Superior temporal gyrus (tissue), 1 donor: ENCODE results near the gene NCBP2L.

Experiments
- DNase-seq: peaks from one replicate; pipeline ENCODE4 v3.0.0-alpha.2; 2016; ENCODE audit errors: extremely low spot score

Gene NCBP2L

GRCh38 chrX:107752714-107753113 lies 24.8 kb upstream of the NCBP2L start:
- DNase-seq, result no peak

GRCh38 chrX:107753187-107753586 lies 24.3 kb upstream of the NCBP2L start:
- no peak for DNase-seq

GRCh38 chrX:107755721-107756120 lies 21.8 kb upstream of the NCBP2L start:
- no peak for DNase-seq

GRCh38 chrX:107758231-107758766 lies 19.2 kb upstream of the NCBP2L start:
- DNase-seq, result no peak

- no peak for DNase-seq
Measured at GRCh38 chrX:107760304-107761077, 17.0 kb upstream of the NCBP2L start.

- no peak for DNase-seq
Measured at GRCh38 chrX:107763647-107764046, 13.9 kb upstream of the NCBP2L start.

DNA sequence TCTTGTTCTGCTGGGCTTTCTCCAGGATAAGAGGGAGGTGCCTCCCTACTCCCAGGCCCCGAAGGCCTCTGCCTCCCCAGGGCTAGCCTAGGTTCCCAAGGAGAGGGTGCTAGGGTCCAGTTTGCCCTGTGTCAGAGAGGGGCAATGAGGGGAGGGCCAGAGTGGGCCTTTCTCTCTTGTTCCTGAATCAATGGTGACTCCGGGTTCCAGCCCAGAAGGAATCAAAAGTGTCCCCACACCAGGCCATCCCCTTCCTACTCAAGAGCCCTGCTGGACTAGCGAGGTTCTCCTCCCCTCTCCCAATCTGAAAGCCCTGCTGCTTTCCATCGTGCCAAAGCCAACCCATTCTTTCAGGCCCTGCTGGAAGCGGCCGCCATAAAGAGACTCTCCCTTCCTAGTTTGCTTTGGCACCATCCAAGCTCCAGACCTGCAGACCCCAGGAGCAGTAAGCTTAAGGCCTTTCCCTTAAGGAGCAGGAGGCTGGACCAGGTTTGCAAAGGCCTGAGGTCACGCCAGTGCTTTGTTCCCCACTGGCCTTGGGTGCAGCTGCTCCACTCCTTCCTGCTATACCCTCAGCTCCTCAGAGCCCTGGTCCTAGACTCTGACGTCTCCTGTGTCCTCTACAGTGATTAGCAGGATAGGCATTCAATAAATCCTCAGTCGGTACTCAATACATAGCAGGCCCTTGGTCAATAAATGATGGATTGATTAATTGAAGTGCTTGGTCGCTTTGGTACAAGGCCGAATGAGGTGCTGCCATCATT lies 12.5 kb upstream of the NCBP2L start:
- DNase-seq, result no peak

DNA sequence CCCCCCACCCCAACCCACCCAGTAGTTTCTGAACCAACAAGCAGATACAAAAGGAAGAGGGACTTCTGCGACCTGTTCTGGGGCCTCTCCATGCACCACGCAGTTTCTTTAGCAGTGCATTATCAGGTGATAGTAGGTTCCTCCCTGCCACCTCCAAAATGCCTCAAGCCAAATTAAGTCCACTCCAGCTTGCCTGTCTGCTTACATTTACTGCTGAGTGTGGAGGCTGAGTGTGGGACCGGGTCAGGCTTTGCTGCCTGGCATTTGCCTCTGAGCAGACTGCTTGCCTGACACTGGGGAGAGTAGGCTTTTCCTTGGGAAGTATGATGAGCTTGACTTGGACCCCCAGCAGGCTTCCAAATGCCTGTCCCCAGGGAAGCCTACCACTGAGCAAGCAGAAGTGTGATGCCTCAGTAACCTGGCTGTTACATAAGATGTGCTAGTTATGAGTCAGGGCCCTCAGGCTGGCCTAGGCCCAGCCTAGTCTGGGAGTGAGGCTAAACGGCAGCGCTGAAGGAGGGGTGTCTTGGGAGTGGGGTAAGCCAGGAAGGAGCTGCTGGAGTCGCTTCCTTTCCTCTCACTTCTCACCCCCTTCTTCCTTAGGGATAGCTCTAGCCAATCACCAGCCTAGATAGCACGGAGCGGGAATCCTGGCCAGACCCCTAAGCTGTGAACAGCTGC lies 10.9 kb upstream of the NCBP2L start:
- no peak for DNase-seq

DNA sequence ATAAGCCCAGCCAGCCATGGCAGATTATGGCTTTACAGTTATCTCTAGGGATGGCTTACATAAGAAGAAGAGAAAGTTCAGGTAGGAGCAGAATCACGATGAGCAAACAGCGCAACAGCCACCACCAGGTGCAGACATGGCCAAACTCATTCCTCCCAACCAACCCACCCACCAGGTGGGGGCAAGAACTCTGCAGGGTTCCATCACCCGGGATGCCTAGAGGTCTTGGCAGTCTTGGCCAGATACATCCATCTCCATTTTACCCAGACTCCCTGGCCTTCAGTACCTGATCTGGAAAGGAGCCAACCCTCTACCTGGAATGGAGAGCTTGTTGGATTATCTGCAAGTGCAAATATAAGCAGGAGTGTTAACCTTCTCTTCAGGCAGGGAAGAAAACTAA lies 9.5 kb upstream of the NCBP2L start:
- no peak for DNase-seq

DNA sequence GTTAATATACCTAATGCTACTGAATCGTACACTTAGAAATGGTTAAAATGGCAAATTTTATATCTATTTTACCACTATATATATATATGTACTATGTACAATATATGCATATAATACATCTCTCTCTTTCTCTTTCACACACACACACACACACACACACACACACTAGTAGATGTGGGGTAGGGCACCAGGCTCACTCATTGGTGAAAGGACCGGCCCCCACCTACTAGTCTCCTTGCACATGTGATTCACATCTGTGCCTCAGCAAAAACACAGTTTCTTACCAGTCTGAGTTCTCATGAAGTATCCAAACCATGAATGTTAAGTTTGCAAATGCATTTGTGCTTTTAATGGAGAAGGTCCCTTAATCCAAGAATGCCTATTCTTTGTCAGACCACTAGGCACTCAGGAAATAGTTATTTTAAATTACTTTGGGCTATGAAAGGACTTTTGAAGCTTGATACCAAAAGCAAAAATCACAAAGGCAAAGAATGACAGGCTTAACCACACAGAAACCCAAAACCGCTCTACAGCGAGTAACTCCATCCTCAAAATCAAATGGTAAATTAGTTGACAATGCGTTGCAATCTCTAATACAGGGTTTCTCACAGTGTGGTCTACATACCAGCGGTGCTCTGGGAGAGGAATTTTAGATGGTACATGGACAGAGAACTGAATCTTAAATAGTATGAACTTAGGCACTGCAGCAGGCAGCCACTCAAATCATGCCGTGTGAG lies 7.8 kb upstream of the NCBP2L start:
- no peak for DNase-seq

- DNase-seq, result peak; percentile 42
Measured at GRCh38 chrX:107773206-107773605, 4.3 kb upstream of the NCBP2L start.

- peak; percentile 17 for DNase-seq
Measured at GRCh38 chrX:107773906-107774435, 3.6 kb upstream of the NCBP2L start.

- DNase-seq, result no peak
Measured at GRCh38 chrX:107775000-107775733, 2.4 kb upstream of the NCBP2L start.

DNA sequence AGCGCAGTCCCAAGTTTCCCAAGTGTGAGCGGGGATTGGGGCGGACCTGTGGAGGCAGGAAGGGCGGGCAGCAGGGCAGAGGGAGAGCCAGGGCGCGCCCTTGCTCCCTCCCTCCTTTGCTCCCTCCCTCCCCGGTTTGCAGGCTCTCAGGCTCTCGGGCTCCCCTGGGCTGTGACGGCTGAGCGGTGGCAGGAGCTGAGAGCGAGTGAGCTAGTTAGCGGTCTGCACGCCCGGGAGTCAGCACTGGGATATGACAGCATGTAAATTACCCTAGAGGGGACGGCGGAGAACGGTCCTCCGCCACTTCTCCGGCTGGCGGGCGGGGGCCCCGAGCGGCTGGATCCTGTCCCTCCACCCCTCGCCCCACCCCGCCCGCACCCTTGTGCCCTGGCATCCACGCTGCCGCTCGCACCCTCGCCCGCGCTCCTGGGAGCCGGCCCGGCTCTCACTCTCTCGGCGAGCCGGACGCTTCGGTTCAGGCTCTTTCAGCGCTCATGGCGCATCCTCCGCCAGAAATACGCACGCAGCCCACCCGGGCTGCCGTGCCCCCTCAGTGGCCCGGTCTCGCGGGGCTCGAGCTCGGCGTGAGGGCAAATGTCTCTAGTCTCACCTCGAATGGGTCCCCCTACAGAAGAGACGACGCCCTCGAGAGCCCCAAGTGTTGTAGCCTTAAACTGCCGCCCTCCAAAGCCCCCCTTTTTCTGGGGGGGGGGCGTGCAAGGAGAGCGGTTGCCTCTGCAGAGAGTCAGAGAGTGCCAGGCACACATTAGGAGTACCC lies 1.6 kb upstream of the NCBP2L start, which contains the start of gene TSC22D3:
TSS of gene TSC22D3 (minus strand) at position 54 of the 778 bp plus-strand sequence. CDS start 368 bp downstream, outside the sequence.
- DNase-seq, result peak; percentile 73

DNA sequence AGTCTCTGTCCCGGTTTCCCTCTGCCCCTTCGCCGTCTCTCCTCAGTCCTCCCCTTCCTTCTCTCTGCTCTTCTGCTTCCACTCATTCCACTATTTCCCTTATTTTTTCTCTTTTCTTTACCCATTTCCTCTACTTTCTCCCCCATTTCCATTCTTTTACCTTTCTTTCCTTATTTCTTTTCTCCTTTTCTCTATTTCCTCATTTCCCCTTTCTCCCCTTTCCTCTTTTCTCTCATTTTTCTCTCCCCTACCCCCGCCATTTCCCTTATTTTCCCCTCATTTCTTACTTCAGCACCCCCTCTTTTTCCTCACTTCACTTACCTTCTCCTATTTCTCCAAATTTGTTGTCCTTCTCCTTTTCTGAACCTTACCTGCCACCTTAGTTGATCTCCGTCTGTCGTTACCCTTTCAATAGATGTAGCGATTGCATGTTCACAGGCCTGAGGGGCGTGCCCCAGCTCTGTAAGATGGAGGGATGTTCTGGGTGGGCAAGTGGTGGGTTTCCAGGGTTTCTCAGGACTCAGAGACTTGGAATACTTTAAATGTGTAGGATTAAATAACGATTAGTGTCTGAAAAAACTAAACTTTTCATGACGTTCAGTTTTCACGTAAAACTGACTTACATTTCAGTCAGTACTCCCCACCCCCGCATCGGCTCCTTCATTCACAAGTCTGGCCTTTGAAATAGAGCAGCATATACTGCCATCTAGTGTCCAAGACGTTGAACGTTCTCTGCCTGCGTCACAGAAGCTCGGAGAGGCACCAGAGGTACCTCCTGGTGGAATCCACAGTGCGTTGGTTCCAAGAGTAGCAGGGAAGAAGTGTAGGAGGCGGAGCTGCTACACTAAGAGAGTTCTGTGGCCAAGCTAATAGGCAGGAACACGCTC lies 641 bp upstream of the NCBP2L start:
- DNase-seq, result peak; percentile 91

DNA sequence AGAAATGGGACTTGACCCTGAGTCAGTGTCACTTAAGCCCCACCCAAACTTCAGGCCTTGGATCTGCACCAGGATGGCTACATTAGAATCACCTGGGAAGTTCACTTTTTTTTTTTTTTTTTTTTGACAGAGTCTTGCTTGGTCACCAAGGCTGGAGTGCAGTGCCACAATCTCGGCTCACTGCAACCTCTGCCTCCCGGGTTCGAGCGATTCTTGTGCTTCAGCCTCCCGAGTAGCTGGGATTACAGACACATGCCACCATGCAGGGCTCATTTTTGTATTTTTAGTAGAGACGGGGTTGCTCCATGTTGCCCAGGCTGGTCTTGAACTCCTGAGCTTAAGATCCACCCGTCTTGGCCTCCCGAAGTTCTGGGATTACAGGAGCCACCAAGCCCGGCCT lies 3.0 kb downstream of the NCBP2L start:
- no peak for DNase-seq

DNA sequence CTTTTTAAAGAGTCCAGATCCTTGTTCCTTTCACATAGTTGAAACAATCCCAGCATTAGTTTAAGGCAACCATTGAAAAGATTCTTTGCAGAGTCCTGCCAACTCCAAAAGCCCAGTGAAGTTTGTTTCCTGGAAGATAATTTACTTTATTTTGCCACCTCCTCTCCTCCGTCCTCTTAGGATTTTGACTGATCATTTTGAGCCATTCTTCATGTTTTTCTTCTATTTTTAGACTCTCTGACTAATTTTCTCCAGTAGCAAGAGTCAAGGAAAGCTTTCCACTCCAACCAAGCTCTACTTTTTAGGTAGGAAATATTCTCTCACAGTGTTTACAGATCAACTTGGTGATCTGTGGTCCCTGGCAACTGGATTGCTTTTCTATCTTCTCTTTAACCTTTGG lies 10.3 kb downstream of the NCBP2L start:
- no peak for DNase-seq

DNA sequence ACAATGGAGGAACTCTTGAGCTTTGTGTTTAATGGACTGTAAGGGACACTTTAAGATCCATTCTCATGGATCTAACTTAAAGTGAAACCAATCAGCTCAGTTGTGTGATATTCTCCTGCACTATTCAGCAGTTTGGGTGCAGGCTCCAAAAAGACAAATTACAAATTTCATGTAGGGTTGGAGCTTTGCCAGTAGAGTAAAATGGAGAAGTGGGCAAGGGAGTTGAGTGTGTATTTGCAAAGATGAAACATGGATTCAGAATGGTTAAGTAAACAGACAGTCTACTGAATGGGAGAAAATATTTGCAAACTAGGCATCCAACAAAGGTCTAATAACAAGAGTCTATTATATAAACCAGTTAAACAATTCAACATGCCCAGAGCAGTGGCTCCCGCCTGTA lies 26.9 kb downstream of the NCBP2L start:
- no peak for DNase-seq

- DNase-seq, result no peak
Measured at GRCh38 chrX:107805179-107805578, 27.6 kb downstream of the NCBP2L start.
